CD4-positive, alpha-beta T cell treated with Interleukin-4 for 4 hours (primary cell): ENCODE data around the gene DNAH14.
"Not testable (repeated sequence)": the region's sequence is repeated elsewhere in the genome, so short reads cannot be mapped to it uniquely, and the experiment has no call there.

Experiments
- DNase-seq: peaks from one replicate; pipeline ENCODE4 v3.0.0-alpha.2; 2020

The DNAH14 gene

DNA sequence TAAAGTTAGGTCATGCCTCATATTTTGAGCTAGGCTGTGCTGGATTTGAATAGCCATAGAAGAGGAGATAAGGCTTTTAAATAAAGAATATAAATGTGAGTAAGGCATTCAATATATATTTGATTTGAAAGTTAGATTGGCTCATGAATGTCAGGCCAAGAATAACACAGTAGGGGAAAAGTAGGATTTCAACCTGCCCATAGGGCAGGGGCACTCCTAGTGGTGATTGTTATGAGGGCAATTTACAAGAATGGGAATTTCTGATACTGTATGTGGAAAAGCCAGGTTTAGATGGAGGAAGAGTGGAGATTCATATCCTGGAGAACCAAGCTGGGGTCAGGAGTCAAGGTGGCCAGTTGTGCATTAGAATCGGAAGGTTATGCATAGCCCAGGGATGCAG is 74.9 kb downstream of the DNAH14 start:
- no peak for DNase-seq

DNA sequence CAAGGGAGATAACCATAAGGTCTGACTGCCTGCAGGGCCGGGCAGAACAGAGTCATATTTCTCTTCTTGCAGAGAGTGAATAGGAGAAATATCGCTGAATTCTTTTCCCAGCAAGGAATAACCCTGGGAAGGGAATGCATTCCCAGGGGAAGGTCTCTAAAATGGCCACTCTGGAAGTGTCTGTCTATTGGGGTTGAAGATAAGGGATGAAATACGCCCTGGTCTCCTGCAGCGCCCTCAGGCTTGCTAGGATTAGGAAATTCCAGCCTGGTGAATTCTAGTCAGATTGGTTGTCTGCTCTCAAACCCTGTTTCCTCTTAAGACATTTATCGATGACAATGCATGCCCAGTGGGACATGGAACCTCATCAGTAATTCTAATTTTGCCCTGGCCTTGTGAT is 76.9 kb downstream of the DNAH14 start:
- DNase-seq = not testable (repeated sequence)

DNA sequence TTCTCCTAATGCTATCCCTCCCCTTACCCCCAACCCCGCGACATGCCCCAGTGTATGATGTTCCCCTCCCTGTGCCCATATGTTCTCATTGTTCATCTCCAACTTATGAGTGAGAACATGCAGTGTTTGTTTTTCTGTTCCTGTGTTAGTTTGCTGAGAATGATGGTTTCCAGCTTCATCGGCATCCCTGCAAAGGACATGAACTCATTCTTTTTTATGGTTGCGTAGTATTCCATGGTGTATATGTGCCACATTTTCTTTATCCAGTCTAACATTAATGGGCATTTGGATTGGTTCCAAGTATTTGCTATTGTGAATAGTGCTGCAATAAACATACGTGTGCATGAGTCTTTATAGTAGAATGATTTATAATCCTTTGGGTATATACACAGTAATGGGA is 78.6 kb downstream of the DNAH14 start:
- DNase-seq = not testable (repeated sequence)

DNA sequence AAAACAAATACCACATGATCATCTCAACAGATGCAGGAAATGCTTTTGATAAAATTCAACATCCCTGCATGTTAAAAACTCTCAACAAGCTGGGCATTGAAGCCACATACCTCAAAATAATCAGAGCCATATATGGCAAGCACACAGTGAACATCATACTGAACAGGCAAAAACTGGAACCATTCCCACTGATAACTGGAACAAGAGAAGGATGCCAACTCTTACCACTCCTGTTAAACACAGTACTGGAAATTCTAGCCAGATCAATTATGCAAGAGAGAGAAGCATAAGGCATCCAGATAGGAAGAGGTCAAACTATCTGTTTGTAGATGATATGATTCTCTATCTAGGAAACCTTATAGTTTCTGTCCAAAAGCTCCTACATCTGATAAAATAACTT is 91.6 kb downstream of the DNAH14 start:
- no peak for DNase-seq

DNA sequence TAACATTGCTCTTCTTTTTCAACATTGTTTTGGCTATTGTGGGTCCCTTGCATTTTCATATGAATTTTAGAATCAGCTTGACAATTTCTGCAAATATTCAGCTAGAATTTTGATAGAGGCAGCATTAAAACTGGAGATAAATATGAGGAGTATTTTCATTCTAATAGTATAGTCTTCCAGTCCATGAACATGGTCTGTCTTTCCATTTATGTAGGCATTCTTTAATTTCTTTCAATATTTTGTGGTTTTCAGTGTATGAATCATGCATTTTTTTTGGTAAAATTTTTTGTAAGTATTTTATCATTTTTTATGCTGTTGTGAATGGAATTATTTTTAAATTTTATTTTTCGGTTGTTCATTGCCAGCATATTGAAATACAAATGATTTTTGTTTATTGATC is 97.2 kb downstream of the DNAH14 start:
- no peak for DNase-seq

DNA sequence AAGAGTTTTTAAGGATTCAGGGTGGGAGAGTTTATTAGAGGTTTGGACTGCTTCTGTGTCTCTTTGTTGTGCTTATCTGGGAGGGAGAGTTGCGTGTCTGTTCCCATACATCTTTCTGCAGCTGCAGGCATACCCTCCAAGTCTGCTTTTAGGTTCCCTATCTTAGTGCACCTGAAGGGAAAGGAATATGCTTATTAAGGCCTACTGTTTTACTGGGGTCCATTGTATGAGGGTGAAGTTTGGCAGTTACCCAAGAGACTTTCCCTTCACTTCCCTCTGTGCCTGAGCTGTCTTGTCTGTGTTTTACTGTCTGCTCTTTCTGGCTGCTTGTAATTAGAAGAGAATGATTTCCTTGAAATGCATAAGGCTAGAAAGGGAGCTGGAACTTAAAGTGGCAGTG is 107.0 kb downstream of the DNAH14 start:
- DNase-seq = not testable (repeated sequence)

DNA sequence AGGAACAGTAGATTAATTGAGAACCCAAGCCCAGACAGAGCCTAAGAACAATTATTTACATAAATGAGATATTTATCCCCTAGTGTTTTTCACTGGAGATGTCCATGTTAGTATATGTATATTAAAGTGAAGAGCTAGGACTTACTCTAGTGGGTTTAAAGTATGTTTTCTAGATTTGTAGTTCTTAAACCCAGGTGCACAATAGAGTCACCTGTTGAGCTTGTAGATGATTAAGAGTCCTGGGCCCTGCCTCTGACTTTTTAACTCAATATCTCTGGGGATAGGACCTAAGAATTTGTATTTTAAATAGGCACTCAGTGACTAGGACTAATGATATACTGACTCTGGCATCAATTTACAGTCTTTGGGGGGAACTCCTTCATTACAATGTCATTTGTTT is 112.8 kb downstream of the DNAH14 start:
- DNase-seq = no peak

DNA sequence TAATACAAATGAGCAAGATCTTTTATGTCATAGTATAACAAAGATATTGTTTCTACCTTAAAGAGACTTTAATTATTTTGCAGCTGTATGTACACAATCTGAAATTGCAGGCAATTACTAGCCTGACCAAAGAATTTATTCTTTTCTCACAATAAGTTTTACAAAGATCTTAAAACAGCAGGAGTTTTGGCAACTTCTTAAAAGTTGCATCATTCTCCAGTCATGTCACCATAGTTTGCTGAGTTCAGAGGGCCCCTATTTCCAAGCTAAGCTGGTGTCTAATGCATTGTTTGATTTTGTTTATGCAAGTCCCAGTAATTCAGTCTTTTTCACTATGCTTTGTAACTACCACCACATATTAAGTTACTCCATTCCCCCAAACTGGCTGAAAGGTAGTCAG is 114.8 kb downstream of the DNAH14 start:
- DNase-seq = no peak

DNA sequence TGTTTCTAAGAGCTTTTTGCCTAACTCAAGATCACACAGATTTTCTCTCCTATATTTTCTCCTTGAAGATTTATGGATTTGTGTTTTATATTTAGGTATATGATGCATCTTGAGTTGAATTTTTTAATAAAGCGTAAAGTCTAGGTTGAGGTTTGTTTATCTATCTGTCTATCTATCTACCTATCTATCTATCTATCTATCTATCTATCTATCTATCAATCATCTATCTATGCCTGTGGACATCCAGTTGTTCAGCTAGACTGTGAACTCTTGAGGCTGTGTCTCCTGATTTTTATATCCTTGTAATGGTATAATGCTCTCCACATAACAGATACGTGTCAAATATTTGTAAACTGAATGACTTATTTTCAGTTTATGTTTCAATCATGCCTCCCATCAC is 120.1 kb downstream of the DNAH14 start:
- no peak for DNase-seq

DNA sequence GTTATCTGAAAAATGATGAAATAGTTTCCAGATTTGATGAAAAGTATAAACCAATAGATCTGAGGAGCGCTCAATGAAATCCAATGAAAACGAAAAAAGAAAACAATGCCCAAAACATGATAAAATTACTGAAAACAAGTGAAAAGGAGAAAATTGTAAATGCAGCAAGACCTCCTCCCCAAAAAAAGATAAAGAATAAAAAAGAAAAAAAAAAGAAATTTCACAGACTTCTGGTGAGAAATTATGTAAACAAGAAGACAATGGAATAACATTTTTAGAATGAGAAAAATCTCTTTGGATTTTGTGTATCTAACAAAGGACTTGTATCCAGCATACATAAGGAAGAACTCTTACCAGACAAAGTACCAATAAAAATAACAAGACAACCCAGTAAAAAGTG is 134.2 kb downstream of the DNAH14 start:
- no peak for DNase-seq

DNA sequence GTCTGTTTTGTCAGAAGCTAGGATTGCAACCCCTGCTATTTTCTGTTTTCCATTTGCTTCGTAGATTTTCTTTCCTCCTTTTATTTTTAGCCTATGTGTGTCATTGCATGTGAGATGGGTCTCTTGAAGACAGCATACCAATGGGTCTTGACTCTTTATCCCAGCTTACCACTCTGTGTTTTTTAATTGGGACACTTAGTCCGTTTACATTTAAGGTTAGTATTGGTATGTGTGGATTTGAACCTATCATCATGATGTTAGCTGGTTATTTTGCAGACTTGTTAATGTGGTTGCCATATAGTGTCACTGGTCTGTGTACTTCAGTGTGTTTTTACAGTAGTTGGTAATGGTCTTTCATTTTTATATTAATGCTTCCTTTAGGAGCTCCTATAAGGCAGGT is 141.5 kb downstream of the DNAH14 start:
- no peak for DNase-seq

DNA sequence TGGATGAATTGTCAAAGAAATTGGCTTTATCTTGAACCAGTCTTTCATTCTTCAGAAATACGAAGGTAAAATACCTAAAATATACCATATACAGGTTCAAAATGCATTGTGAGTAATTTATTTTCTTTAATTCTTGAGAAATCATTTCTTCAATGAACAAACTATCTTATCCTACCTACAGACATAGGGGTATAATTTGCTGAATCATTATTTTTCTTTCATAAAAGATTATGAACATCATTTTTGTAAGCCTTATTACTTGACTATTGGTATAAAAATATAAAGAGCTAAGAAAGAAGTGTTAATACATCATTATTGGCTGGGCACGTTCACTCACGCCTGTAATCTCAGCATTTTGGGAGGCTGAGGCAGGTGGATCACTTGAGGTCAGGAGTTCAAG is 167.7 kb downstream of the DNAH14 start:
- DNase-seq = no peak

DNA sequence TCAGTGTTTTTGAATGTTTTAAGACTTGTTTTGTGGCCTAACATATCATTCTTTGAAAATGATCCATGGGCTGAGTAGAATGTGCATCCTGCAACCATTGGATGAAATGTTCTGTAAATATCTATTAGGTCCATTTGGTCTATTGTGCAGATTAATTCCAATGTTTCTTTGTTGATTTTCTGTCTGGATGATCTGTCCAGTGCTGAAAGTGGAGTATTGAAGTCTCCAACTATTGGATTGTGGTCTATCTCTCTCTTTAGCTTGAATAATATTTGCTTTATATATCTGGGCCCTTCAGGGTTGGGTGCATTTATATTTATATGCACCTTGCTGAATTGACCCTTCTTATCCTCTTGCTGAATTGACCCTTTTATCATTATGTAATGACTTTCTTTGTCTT is 181.5 kb downstream of the DNAH14 start:
- no peak for DNase-seq

DNA sequence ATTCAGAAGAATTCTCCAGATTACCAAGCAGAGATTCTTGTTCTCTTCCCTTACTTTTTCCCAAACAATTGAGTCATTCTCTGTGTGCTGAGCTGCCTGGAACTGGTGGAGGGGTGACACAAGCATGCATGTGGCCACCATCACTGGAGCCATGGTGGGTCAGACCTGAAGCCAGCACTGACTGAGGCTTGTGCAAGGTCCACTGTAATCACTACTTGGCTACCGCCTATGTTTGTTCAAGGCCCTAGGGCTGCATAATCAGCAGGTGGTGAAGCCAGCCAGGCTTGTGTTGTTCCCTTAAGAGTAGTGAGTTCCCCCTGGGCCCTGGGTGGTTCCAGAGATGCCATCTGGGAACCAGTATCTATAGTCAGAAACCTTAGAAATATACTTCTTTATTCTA is 183.8 kb downstream of the DNAH14 start:
- DNase-seq = no peak

DNA sequence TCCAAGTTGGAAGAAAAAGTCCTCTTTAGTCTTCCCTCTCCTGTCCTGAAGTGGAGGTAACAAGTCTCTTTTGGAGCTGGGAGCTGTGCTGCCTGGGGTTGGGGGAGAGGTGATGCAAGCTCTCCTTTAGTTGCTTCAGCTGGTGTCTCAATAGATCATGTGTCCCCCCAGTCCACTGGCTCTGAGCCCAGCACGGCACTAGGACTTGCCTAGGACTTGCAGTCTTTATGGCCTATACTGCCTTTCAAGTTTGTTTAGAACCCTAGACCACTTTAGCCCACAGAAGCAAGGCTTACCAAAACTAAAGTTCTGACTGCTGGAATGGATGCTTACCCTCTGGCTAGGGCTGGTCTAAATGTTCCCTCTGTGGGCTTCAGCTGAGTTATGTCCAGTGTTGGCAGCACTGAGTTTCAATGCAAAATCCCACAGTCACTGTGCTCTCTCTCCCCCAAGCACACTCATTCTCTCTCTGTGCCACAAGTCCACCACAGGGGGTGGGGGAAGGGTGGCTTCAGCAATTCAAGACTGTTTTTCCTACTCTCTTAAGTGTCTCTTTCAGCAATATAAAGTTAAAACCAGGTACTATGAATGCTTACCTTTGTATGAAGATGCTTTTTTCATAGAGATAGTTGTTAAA is 185.0 kb downstream of the DNAH14 start:
- DNase-seq = no peak

DNA sequence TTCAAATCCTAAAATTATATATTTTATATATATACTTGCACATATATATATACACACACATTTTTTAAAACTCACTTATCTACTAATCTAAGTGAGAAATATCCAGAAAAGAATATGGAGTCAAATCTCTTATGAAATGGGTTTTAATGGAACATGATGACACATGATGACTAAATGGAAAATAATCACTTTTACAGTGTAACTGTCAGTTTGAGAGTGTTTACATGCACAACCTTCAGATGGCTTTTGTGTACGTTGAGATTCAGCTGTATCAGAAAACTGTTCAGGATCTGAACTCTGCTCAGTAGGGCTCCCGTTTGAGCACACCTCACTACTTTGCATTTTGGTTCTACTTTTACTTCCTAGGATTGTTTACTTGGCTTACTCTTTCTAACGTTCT is 189.8 kb downstream of the DNAH14 start:
- DNase-seq = no peak

DNA sequence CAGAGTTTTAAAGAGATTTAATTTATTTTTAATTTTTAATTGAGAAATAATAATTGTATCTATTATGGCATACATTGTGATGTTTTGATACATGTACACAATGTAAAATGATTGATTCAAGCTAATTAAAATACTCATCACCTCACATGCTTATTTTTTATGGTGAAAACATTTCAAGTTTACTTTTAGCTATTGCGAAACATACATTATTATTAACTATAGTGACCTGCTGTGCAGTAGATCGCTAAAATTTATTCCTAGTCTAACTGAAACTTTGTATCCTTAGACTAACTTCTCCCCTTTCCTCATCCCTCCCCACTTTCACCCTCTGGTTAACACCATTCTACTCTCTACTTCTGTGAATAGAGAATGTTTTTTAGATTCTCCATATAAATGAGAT is 191.6 kb downstream of the DNAH14 start:
- DNase-seq = no peak

DNA sequence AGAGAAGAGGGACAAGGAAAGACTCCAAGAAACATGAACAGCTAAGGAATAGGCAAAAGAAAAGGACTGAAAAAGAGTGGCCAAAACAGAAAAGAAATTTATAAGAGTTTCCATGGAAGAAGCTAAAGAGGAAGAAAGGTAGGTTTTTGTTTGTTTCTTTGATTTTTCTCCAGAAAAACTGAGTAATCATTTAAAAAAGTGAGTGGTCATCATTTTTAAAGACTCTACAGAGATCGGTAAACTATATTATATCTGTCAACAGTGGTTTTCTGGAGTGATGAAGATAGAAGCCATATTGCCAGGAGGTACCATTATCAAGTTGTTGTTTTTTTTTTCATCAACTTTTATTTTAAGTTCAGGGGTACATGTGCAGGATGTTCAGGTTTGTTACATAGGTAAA is 202.4 kb downstream of the DNAH14 start:
- no peak for DNase-seq

DNA sequence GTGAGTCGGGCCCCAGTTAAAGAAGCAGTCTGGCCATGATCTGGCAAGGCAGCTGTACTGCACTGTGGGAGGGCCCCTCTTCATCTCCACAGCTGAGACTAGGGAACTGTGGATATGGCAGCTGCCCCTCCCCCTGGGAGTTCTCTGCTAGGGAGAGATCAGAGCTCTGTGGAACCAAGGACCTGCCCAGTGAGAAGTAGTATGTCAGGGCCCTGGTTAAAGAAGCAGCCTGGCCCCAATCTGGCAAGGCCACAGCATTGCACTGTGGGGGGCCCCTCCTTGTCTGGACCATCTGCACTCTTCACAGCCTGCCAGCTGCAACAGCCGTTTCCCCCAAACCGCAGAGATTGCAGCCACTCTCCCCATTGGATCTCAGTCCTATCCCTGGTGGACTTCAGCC is 208.5 kb downstream of the DNAH14 start:
- no peak for DNase-seq

DNA sequence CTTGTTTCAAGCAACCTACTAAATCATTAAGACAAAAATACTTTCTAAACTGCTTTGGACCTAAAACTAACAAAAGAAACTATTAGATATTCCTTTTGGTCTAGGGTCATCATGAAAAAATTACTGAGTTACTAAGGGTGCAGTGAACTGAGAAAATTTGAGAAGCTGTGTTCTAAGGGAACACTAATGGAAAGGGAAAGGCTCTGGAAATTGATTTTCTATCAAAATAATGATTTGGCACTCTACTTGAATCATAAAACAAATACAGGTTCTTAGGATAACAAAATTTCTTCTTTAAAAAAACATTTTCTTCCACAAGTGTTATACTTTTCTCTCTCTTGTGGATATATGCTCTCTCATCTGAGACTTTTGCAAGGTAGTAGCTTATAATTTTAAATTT is 213.5 kb downstream of the DNAH14 start:
- DNase-seq = no peak

DNA sequence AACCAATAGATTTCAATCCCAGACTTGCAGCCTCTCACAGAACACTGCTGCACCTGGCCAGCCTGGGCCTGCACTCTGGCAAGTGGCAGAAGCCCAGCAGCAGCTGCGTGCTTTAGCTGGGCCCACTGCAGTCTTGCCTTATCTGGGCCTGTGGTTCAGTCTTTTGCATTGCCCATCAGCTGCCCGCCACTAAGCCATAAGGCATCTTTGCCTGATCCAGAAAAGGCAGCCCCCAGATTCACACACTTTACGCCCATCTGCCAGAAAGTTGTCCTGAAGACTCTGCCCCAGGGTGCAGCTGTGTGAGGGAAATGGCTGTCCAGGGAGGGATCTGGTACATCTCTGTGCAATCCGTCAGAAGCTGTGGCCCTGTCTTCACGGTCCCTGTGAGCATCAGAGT is 217.0 kb downstream of the DNAH14 start:
- no peak for DNase-seq

DNA sequence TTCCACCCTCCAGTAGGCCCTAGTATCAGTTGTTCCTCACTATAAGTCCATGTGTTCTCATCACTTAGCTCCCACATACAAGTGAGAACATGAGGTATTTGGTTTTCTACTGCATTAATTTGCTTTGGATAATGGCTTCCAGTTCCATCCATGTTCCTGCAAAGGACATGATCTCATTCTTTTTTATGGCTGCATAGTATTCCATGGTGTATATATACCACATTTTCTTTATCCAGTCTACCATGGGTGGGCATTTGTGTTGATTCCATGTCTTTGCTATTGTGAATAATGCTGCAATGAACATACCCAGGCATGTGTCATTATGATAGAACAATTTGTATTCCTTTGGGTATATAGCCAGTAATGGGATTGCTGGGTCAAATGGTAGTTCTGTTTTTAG is 218.3 kb downstream of the DNAH14 start:
- not testable (repeated sequence) for DNase-seq

DNA sequence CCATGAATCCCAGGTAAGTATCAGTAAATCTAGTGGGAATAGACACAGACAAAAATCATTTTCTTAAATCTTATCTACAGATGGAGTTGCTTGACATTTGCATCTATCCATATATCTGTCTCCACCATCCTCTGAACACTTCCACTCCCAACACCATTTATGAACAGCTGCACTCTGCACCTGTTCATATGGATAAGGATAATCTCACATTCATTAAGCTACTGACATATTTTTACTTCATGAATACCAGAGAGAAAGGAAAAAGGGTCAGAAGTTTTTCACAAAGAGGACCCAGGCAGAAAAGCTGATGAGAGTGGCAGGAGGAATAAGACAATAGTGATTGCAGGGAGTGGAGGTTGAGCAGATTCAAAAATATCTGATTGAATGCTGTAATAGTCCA is 222.6 kb downstream of the DNAH14 start:
- DNase-seq = no peak

DNA sequence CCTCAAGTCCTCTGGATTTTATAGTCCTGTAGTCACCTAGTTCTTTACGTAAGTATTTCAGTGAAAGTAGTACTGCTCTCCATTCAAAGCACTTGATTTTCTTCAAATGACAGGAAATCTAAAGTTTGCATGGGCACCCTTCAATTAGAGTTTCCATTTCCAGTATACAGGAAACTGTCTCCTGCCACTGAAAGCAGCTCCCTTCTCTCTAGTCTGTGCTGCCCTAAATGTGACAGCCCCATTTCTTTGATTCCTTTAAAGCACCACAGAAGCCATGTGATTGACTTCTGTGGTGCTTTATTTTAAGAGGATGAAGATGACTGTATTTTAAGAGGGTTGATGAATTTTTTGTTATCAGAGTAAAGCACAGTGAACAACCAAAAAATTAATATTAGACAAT is 226.1 kb downstream of the DNAH14 start:
- no peak for DNase-seq

DNA sequence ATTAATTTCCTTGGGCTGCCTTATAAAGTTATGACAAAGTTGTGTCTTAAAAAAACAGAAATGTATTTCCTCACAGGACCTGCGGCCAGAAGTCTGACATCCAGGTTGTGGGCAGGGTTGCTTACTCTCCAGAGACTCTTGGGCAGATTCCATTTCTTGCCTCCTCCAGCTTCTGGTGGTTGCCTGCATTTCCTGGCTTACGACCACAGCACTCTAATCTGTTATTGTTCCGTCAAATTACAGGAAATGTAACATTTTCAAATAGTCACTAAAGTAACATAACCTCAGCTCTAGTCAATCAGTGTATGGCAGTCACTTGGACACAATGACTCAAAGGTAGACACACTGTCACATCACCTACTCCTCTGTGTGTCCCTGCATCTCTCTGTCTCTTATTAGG is 226.8 kb downstream of the DNAH14 start:
- DNase-seq = no peak

DNA sequence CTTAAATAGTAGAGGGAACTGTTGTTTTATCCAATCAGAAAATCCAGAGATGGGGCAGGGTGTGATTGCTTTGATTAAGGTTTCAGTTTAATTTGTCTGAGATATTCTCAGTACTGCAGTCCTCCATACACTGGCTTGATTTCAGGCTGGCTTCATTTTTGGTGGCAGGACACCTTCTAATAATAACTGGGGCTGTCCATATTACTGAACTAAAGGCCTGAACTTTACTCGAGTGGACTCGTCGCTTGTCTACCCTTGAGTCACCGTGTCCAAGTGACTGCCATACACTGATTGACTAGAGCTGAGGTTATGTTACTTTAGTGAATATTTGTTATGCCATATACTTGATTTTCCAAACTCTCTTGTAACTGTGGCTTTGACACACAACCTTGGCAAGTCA is 228.8 kb downstream of the DNAH14 start:
- DNase-seq = no peak
